Measurements from ENCODE around the gene CNR1.

CNR1 gene

DNA sequence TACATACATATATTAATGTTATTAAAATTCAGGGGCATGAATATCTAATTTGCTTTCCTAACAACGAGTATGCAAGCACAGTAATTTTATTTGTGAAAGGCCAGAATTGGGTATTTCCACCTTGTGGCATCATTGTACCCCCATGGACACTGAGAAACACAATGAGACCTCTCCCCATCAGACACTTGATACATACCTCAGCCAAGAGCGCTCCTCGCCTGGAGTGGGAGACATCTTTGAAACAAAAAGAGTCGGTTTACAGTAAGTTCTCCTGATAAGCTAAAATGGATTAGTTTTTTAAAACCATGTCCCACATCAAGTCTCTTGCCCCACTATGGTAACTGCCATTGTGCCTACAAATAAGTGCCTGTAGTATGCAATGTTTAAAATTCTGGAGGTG lies 2.1 kb downstream of the CNR1 start:
- H3K14ac ChIP-seq (ENCODE audit: low read length), result no peak overlapping the region
- no peak overlapping the region for H2AK5ac ChIP-seq (ENCODE audit: low read depth, low read length)
- H3K4me3 ChIP-seq (ENCODE audit: low read length in 2 of 2), result no peak overlapping the region
- no peak overlapping the region for H3K4ac ChIP-seq (ENCODE audit: low read length)
- no peak overlapping the region for H2BK5ac ChIP-seq (ENCODE audit: low read length)
- no peak overlapping the region for H3K18ac ChIP-seq (ENCODE audit: low read length)
- peaks cover 7 to 64% (median 24%) of the 10 kb centered on the region in 3 experiments for H3K27me3 ChIP-seq (ENCODE audit: control insufficient read depth in 3 of 3, insufficient read depth in 3 of 3, low read depth in 1 of 3, low read length in 3 of 3)
- no peak overlapping the region for H4K91ac ChIP-seq (ENCODE audit: low read depth, low read length, poor library complexity)
- WGBS, 2 donors (ENCODE audit: extremely low coverage in 2 of 2, insufficient read length in 2 of 2, insufficient replicate concordance in 1 of 2), result no CpG with 5 or more reads among the region's 4 CpGs
- H3K4me2 ChIP-seq (ENCODE audit: insufficient read depth, low read length, poor library complexity, severe bottlenecking), result no peak overlapping the region
- no peak for DNase-seq (ENCODE audit: low spot score)
- no peak overlapping the region for H3K23ac ChIP-seq (ENCODE audit: low read depth, low read length, poor library complexity)
- H2BK12ac ChIP-seq (ENCODE audit: low read length), result no peak overlapping the region
- H4K8ac ChIP-seq (ENCODE audit: low read depth, low read length), result no peak overlapping the region
- no peak overlapping the region for H3K27ac ChIP-seq (replicated peaks; ENCODE audit: low read length)
- peaks cover 2 to 4% of the 10 kb centered on the region in 2 donors for H3K4me1 ChIP-seq (ENCODE audit: control insufficient read depth in 2 of 2, insufficient read depth in 1 of 2, low read depth in 1 of 2, low read length in 2 of 2)
- no peak overlapping the region for H3K9ac ChIP-seq (ENCODE audit: low read depth, low read length, poor library complexity)
- no peaks in the 10 kb centered on the region for H3K36me3 ChIP-seq (replicated peaks in 1 of 2; ENCODE audit: control insufficient read depth in 2 of 2, insufficient read depth in 2 of 2, low read length in 2 of 2)
- no peak overlapping the region for H2BK120ac ChIP-seq (ENCODE audit: low read depth, low read length)
- no peaks in the 10 kb centered on the region for H3K79me1 ChIP-seq (ENCODE audit: low read depth, low read length)
- no peak overlapping the region for H2AFZ ChIP-seq (ENCODE audit: low read length)
- no peaks in the 10 kb centered on the region for H3K9me3 ChIP-seq (replicated peaks in 1 of 2; ENCODE audit: control insufficient read depth in 2 of 2, insufficient read depth in 1 of 2, low read depth in 1 of 2, low read length in 2 of 2)
- no peak overlapping the region for H2BK15ac ChIP-seq (ENCODE audit: low read length)

DNA sequence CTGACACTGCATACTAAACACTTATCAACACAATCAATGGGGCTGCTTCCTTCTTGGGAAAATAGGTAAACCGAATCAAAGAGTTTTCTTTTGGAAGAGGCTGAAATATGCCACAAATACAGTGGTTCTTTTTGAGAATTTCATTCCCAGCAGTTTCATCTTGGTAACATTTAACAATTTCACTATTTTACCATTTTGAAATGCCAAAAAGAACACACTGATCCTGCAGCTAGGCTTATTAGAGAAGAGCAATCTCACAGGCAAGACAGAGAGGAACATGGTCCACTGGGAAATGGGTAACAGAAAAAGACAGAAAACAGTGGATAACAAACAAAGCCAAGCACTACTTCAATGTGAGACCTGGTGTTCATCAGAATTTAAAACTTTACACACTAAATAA lies 2.5 kb downstream of the CNR1 start:
- no peaks in the 10 kb centered on the region for H3K79me1 ChIP-seq (ENCODE audit: low read depth, low read length)
- no peak overlapping the region for H3K9ac ChIP-seq (ENCODE audit: low read depth, low read length, poor library complexity)
- no peak overlapping the region for H4K91ac ChIP-seq (ENCODE audit: low read depth, low read length, poor library complexity)
- H3K23ac ChIP-seq (ENCODE audit: low read depth, low read length, poor library complexity), result no peak overlapping the region
- no peaks in the 10 kb centered on the region for H3K9me3 ChIP-seq (replicated peaks in 1 of 2; ENCODE audit: control insufficient read depth in 2 of 2, insufficient read depth in 1 of 2, low read depth in 1 of 2, low read length in 2 of 2)
- H3K4me2 ChIP-seq (ENCODE audit: insufficient read depth, low read length, poor library complexity, severe bottlenecking), result no peak overlapping the region
- no peak overlapping the region for H2BK12ac ChIP-seq (ENCODE audit: low read length)
- no peak overlapping the region for H3K4ac ChIP-seq (ENCODE audit: low read length)
- no peak overlapping the region for H2AFZ ChIP-seq (ENCODE audit: low read length)
- H2BK15ac ChIP-seq (ENCODE audit: low read length), result no peak overlapping the region
- no peak for DNase-seq (ENCODE audit: low spot score)
- no peak overlapping the region for H2BK120ac ChIP-seq (ENCODE audit: low read depth, low read length)
- no peak overlapping the region for H3K4me3 ChIP-seq (ENCODE audit: low read length in 2 of 2)
- no peak overlapping the region for H2AK5ac ChIP-seq (ENCODE audit: low read depth, low read length)
- no CpG with 5 or more reads among the region's 1 CpG for WGBS, 2 donors (ENCODE audit: extremely low coverage in 2 of 2, insufficient read length in 2 of 2, insufficient replicate concordance in 1 of 2)
- H3K36me3 ChIP-seq (replicated peaks in 1 of 2; ENCODE audit: control insufficient read depth in 2 of 2, insufficient read depth in 2 of 2, low read length in 2 of 2), result no peaks in the 10 kb centered on the region
- H3K27me3 ChIP-seq (ENCODE audit: control insufficient read depth in 3 of 3, insufficient read depth in 3 of 3, low read depth in 1 of 3, low read length in 3 of 3), result peaks cover 7 to 59% (median 23%) of the 10 kb centered on the region in 3 experiments
- no peak overlapping the region for H3K27ac ChIP-seq (replicated peaks; ENCODE audit: low read length)
- no peak overlapping the region for H3K14ac ChIP-seq (ENCODE audit: low read length)
- no peak overlapping the region for H2BK5ac ChIP-seq (ENCODE audit: low read length)
- H3K4me1 ChIP-seq (ENCODE audit: control insufficient read depth in 2 of 2, insufficient read depth in 1 of 2, low read depth in 1 of 2, low read length in 2 of 2), result peaks cover 2 to 4% of the 10 kb centered on the region in 2 donors
- H3K18ac ChIP-seq (ENCODE audit: low read length), result no peak overlapping the region
- no peak overlapping the region for H4K8ac ChIP-seq (ENCODE audit: low read depth, low read length)

DNA sequence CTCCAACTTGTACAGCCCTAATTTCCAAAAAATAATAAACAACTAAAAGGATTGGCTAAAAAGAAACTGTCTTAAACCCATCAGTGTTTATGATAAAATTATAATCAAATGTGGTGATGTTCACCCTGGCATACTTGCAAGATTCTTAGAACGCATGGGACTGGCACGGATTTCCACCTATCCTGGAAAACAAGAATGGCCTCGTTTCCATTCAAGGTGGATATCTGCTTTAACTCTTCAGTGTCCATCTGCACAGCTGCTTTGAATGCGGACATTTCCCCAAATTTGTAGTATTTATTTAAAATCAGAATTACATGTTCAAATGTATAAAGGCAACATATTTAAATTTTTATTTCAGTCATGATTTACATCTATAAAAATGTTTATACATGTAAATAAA lies 4.2 kb downstream of the CNR1 start:
- H3K79me1 ChIP-seq (ENCODE audit: low read depth, low read length), result no peaks in the 10 kb centered on the region
- no peak overlapping the region for H2BK12ac ChIP-seq (ENCODE audit: low read length)
- H3K14ac ChIP-seq (ENCODE audit: low read length), result no peak overlapping the region
- no peak overlapping the region for H3K27ac ChIP-seq (replicated peaks; ENCODE audit: low read length)
- H2BK15ac ChIP-seq (ENCODE audit: low read length), result no peak overlapping the region
- H4K8ac ChIP-seq (ENCODE audit: low read depth, low read length), result no peak overlapping the region
- H3K23ac ChIP-seq (ENCODE audit: low read depth, low read length, poor library complexity), result no peak overlapping the region
- no peak overlapping the region for H3K4me2 ChIP-seq (ENCODE audit: insufficient read depth, low read length, poor library complexity, severe bottlenecking)
- DNase-seq (ENCODE audit: low spot score), result no peak
- no peak overlapping the region for H2AK5ac ChIP-seq (ENCODE audit: low read depth, low read length)
- H3K27me3 ChIP-seq (ENCODE audit: control insufficient read depth in 3 of 3, insufficient read depth in 3 of 3, low read depth in 1 of 3, low read length in 3 of 3), result peaks cover 0 to 43% (median 6%) of the 10 kb centered on the region in 3 experiments
- H3K18ac ChIP-seq (ENCODE audit: low read length), result no peak overlapping the region
- no peak overlapping the region for H2BK5ac ChIP-seq (ENCODE audit: low read length)
- H3K9ac ChIP-seq (ENCODE audit: low read depth, low read length, poor library complexity), result no peak overlapping the region
- H3K4me1 ChIP-seq (ENCODE audit: control insufficient read depth in 2 of 2, insufficient read depth in 1 of 2, low read depth in 1 of 2, low read length in 2 of 2), result peaks cover 0 to 4% of the 10 kb centered on the region in 2 donors
- no peak overlapping the region for H4K91ac ChIP-seq (ENCODE audit: low read depth, low read length, poor library complexity)
- H3K36me3 ChIP-seq (replicated peaks in 1 of 2; ENCODE audit: control insufficient read depth in 2 of 2, insufficient read depth in 2 of 2, low read length in 2 of 2), result no peaks in the 10 kb centered on the region
- no peak overlapping the region for H2BK120ac ChIP-seq (ENCODE audit: low read depth, low read length)
- H3K9me3 ChIP-seq (replicated peaks in 1 of 2; ENCODE audit: control insufficient read depth in 2 of 2, insufficient read depth in 1 of 2, low read depth in 1 of 2, low read length in 2 of 2), result no peaks in the 10 kb centered on the region
- H2AFZ ChIP-seq (ENCODE audit: low read length), result no peak overlapping the region
- no CpG with 5 or more reads among the region's 4 CpGs for WGBS, 2 donors (ENCODE audit: extremely low coverage in 2 of 2, insufficient read length in 2 of 2, insufficient replicate concordance in 1 of 2)
- no peak overlapping the region for H3K4ac ChIP-seq (ENCODE audit: low read length)
- H3K4me3 ChIP-seq (ENCODE audit: low read length in 2 of 2), result no peak overlapping the region

DNA sequence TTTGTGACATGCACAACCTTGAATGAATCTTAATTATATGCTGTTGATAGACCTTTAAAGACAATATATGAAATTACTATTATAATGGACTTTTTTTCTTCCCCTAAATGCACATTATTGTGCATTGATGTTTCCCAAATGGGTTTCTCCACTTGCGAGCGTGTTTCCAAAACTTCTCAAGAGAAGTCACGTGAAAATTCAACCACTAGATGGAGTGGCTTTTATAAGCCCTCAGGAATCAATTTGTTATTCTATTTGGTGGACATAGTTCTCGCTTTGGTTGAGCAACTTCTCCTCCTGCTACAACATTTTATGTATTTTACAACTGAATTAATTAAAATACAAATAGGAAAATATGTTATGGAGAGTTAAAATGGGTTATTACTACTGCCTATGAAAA lies 9.0 kb downstream of the CNR1 start:
- no peak overlapping the region for H3K4me3 ChIP-seq (ENCODE audit: low read length in 2 of 2)
- H3K4me2 ChIP-seq (ENCODE audit: insufficient read depth, low read length, poor library complexity, severe bottlenecking), result no peak overlapping the region
- no peak overlapping the region for H2AK5ac ChIP-seq (ENCODE audit: low read depth, low read length)
- H3K79me1 ChIP-seq (ENCODE audit: low read depth, low read length), result no peaks in the 10 kb centered on the region
- H2BK120ac ChIP-seq (ENCODE audit: low read depth, low read length), result no peak overlapping the region
- H3K9ac ChIP-seq (ENCODE audit: low read depth, low read length, poor library complexity), result no peak overlapping the region
- H3K9me3 ChIP-seq (replicated peaks in 1 of 2; ENCODE audit: control insufficient read depth in 2 of 2, insufficient read depth in 1 of 2, low read depth in 1 of 2, low read length in 2 of 2), result no peaks in the 10 kb centered on the region
- H3K4me1 ChIP-seq (ENCODE audit: control insufficient read depth in 2 of 2, insufficient read depth in 1 of 2, low read depth in 1 of 2, low read length in 2 of 2), result no peaks in the 10 kb centered on the region
- H2BK15ac ChIP-seq (ENCODE audit: low read length), result no peak overlapping the region
- H2BK5ac ChIP-seq (ENCODE audit: low read length), result no peak overlapping the region
- no peak overlapping the region for H3K27ac ChIP-seq (replicated peaks; ENCODE audit: low read length)
- no peak overlapping the region for H4K8ac ChIP-seq (ENCODE audit: low read depth, low read length)
- H3K14ac ChIP-seq (ENCODE audit: low read length), result no peak overlapping the region
- H3K4ac ChIP-seq (ENCODE audit: low read length), result no peak overlapping the region
- no peak overlapping the region for H3K23ac ChIP-seq (ENCODE audit: low read depth, low read length, poor library complexity)
- no peaks in the 10 kb centered on the region for H3K27me3 ChIP-seq (ENCODE audit: control insufficient read depth in 3 of 3, insufficient read depth in 3 of 3, low read depth in 1 of 3, low read length in 3 of 3)
- WGBS, 2 donors (ENCODE audit: extremely low coverage in 2 of 2, insufficient read length in 2 of 2, insufficient replicate concordance in 1 of 2), result no CpG with 5 or more reads among the region's 4 CpGs
- no peaks in the 10 kb centered on the region for H3K36me3 ChIP-seq (replicated peaks in 1 of 2; ENCODE audit: control insufficient read depth in 2 of 2, insufficient read depth in 2 of 2, low read length in 2 of 2)
- no peak overlapping the region for H2BK12ac ChIP-seq (ENCODE audit: low read length)
- H2AFZ ChIP-seq (ENCODE audit: low read length), result no peak overlapping the region
- no peak for DNase-seq (ENCODE audit: low spot score)
- H4K91ac ChIP-seq (ENCODE audit: low read depth, low read length, poor library complexity), result no peak overlapping the region
- H3K18ac ChIP-seq (ENCODE audit: low read length), result no peak overlapping the region
